Measurements from ENCODE around the gene FLNC. TPM values are rescaled to one million over a fixed set of nuclear protein-coding genes. Genes with fewer than 3 reads are reported as not detected.

FLNC gene
- total and polyA plus RNA-seq, 2 donors from 2014 or later, result 2.8 to 12.2 TPM

DNA sequence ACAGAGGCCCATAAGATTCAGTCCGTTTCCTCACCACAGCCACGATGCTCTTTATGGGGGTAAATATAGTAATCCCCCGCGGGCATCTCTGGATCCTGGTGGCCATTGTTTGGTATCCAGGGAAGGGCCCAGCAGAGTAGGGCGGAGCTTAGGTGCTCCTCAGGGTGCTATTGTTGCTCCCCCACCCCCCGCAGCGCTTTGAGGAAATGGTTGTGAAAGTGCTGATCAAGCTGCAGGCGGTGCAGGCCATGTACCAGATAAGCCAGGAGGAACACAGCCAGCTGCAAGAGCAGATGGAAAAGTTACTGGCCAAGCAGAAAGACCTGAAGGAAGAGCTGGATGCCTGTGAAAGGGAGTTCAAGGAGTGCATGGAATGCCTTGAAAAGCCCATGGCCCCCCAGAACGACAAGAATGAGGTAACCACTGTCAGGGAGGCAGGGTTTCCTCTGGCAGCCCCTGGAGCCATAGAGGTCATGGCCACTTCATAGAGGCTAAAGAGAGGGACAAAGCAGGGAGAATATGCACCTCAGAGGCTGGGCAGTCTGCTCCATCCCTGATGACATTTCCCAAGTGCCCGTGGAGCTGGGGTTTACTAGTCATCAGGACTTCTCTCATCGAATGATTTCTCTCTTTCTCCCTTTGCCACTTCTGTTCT lies 17.6 kb upstream of the FLNC start:
- Histone ChIP-seq H3K9me3 (ENCODE audit: control insufficient read depth in 2 of 3, insufficient read depth in 1 of 3, low read length in 3 of 3) (no peaks in the 10 kb centered on the region), H3K27ac (ENCODE audit: low read depth in 2 of 2, low read length in 2 of 2) (no peak overlapping the region), H3K4me3 (ENCODE audit: low read length in 3 of 3) (no peak overlapping the region), H3K4me1 (ENCODE audit: control insufficient read depth in 2 of 3, insufficient read depth in 2 of 3, low read depth in 1 of 3, low read length in 3 of 3) (no peaks in the 10 kb centered on the region), H3K27me3 (ENCODE audit: control insufficient read depth, insufficient read depth, low read length) (no peaks in the 10 kb centered on the region), H3K9ac (ENCODE audit: low read length in 3 of 3) (no peak overlapping the region), H3K36me3 (ENCODE audit: control insufficient read depth in 2 of 3, insufficient read depth in 3 of 3, low read length in 3 of 3) (no peaks in the 10 kb centered on the region)
- no peak for DNase-seq
- intact Hi-C loops (cut with DNase I), result no loop called here
- FAIRE-seq, result no peak
- TF ChIP-seq, protein P1, sequence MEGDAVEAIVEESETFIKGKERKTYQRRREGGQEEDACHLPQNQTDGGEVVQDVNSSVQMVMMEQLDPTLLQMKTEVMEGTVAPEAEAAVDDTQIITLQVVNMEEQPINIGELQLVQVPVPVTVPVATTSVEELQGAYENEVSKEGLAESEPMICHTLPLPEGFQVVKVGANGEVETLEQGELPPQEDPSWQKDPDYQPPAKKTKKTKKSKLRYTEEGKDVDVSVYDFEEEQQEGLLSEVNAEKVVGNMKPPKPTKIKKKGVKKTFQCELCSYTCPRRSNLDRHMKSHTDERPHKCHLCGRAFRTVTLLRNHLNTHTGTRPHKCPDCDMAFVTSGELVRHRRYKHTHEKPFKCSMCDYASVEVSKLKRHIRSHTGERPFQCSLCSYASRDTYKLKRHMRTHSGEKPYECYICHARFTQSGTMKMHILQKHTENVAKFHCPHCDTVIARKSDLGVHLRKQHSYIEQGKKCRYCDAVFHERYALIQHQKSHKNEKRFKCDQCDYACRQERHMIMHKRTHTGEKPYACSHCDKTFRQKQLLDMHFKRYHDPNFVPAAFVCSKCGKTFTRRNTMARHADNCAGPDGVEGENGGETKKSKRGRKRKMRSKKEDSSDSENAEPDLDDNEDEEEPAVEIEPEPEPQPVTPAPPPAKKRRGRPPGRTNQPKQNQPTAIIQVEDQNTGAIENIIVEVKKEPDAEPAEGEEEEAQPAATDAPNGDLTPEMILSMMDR (IDR thresholded peaks at IDR 0.05; ENCODE audit: borderline replicate concordance, extremely low read depth, insufficient read depth), result no peak

DNA sequence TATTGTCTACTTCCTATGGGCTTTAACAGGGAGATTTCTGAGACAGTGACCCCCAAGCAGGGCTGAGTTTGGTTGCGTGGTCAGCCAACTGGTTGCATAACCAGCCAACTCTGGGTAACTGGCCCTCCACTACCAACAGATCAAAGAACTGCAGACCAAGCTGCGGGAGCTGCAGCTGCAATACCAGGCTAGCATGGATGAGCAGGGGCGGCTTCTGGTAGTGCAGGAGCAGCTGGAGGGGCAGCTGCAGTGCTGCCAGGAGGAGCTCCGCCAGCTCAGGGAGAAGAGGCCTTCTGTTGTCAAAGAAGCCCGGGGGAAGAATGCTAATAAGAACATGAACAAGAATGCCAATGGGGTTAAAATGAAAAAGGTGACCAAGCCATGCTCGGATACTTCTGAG lies 15.7 kb upstream of the FLNC start:
- Histone ChIP-seq H3K4me1 (ENCODE audit: control insufficient read depth in 2 of 3, insufficient read depth in 2 of 3, low read depth in 1 of 3, low read length in 3 of 3) (no peaks in the 10 kb centered on the region), H3K9me3 (ENCODE audit: control insufficient read depth in 2 of 3, insufficient read depth in 1 of 3, low read length in 3 of 3) (no peaks in the 10 kb centered on the region), H3K9ac (ENCODE audit: low read length in 3 of 3) (no peak overlapping the region), H3K4me3 (ENCODE audit: low read length in 3 of 3) (no peak overlapping the region), H3K27ac (ENCODE audit: low read depth in 2 of 2, low read length in 2 of 2) (no peak overlapping the region), H3K27me3 (ENCODE audit: control insufficient read depth, insufficient read depth, low read length) (no peaks in the 10 kb centered on the region), H3K36me3 (ENCODE audit: control insufficient read depth in 2 of 3, insufficient read depth in 3 of 3, low read length in 3 of 3) (no peaks in the 10 kb centered on the region)
- FAIRE-seq, result no peak
- intact Hi-C loops (cut with DNase I), result no loop called here
- no peak for DNase-seq
- TF ChIP-seq, protein P1 (IDR thresholded peaks at IDR 0.05; ENCODE audit: borderline replicate concordance, extremely low read depth, insufficient read depth), result no peak

DNA sequence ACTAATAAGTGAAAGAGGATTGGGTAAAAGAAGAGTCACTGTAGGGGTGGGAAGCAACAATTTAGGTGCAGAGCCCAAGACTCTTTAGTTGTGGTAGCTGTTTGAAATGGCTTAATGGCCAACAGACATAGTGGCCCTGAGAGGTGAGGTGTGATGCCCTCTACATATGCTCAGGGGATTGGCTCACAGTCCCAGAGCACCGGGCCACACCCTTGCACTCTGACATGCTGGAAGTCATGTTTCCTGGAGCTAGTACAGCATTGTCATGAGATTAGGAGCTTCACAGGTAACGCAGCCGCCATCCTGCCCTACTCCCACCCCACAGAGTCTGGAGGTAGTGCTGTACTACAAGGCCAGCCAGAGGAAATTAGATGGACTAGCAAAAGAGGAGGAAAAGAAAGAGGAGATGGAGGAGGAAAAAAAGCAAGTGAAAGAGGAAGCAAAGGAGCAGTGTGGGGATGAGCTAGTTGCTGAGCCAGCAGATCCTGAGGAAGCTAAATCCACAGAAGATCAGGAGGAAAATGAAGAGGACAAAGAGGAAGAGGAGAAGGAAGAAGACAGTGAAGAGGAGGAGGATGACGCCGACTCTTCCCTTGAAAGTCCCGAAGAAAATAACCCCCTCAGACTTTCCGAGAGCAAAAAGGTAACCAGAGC lies 14.8 kb upstream of the FLNC start:
- Histone ChIP-seq H3K9ac (ENCODE audit: low read length in 3 of 3) (no peak overlapping the region), H3K27me3 (ENCODE audit: control insufficient read depth, insufficient read depth, low read length) (no peaks in the 10 kb centered on the region), H3K36me3 (ENCODE audit: control insufficient read depth in 2 of 3, insufficient read depth in 3 of 3, low read length in 3 of 3) (no peaks in the 10 kb centered on the region), H3K4me3 (ENCODE audit: low read length in 3 of 3) (no peak overlapping the region), H3K4me1 (ENCODE audit: control insufficient read depth in 2 of 3, insufficient read depth in 2 of 3, low read depth in 1 of 3, low read length in 3 of 3) (no peaks in the 10 kb centered on the region), H3K27ac (ENCODE audit: low read depth in 2 of 2, low read length in 2 of 2) (no peak overlapping the region), H3K9me3 (ENCODE audit: control insufficient read depth in 2 of 3, insufficient read depth in 1 of 3, low read length in 3 of 3) (no peaks in the 10 kb centered on the region)
- intact Hi-C loops (cut with DNase I), result no loop called here
- TF ChIP-seq, protein P1 (IDR thresholded peaks at IDR 0.05; ENCODE audit: borderline replicate concordance, extremely low read depth, insufficient read depth), result no peak
- DNase-seq (no peak), FAIRE-seq (no peak)

Data from kidney (tissue), 14 donors.